Measurements from ENCODE around the gene VASH2. TPM values are rescaled to one million over a fixed set of nuclear protein-coding genes. Genes with fewer than 3 reads are reported as not detected.

VASH2 gene
- total RNA-seq, 1 experiment from 2014 or later: not detected

DNA sequence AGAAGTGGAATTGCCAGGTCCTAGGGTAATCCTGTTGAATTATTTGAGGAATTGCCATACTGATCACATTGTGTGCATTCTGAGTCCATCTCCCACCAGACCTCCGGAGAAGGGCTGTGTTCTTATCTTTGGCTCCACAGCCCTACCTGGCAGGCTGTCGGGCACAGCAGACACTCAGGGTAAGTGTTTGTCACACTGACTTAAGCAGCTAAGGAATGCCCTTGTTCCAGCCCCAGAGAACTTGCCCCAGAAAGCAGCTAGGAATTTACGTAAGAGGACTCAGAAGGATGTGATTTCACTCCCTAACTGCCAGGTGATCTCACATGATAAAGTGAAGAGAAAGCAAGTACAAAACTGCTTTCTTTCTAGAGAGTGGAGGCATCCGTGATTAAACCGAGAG is 21.0 kb downstream of the VASH2 start:
- no TSS peak for BruUV-seq (replicated peaks)
- intact Hi-C loops (cut with micrococcal nuclease): no loop called here
- TF ChIP-seq, protein P1, sequence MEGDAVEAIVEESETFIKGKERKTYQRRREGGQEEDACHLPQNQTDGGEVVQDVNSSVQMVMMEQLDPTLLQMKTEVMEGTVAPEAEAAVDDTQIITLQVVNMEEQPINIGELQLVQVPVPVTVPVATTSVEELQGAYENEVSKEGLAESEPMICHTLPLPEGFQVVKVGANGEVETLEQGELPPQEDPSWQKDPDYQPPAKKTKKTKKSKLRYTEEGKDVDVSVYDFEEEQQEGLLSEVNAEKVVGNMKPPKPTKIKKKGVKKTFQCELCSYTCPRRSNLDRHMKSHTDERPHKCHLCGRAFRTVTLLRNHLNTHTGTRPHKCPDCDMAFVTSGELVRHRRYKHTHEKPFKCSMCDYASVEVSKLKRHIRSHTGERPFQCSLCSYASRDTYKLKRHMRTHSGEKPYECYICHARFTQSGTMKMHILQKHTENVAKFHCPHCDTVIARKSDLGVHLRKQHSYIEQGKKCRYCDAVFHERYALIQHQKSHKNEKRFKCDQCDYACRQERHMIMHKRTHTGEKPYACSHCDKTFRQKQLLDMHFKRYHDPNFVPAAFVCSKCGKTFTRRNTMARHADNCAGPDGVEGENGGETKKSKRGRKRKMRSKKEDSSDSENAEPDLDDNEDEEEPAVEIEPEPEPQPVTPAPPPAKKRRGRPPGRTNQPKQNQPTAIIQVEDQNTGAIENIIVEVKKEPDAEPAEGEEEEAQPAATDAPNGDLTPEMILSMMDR (IDR thresholded peaks at IDR 0.05; ENCODE audit: unreplicated experiment): no peak
- peaks cover 21% of the 10 kb centered on the region for H3K27me3 Mint-ChIP-seq (ENCODE audit: insufficient read depth, unreplicated experiment)
- POLR2A ChIA-PET: interaction anchor here (1.2 to 1.6 kb wide), 2 partner anchors 17 to 114 kb away, joined by 3 to 4 read pairs; partner anchors contain the start of gene FLVCR1
- H3K9me3 Mint-ChIP-seq (ENCODE audit: unreplicated experiment): no peaks in the 10 kb centered on the region
- H3K36me3 Mint-ChIP-seq (ENCODE audit: insufficient read depth, unreplicated experiment): no peaks in the 10 kb centered on the region
- CTCF ChIA-PET: interaction anchor here (1.5 to 2.2 kb wide), 2 partner anchors 24 to 900 kb away, joined by 7 to 15 read pairs; no protein-coding TSS in a partner anchor
- H3K4me3 Mint-ChIP-seq (ENCODE audit: unreplicated experiment): no peak overlapping the region
- no peak for DNase-seq (ENCODE audit: unreplicated experiment)
- H3K27ac Mint-ChIP-seq (ENCODE audit: low read depth, unreplicated experiment): no peak overlapping the region
- no peaks in the 10 kb centered on the region for H3K4me1 Mint-ChIP-seq (ENCODE audit: insufficient read depth, unreplicated experiment)

DNA sequence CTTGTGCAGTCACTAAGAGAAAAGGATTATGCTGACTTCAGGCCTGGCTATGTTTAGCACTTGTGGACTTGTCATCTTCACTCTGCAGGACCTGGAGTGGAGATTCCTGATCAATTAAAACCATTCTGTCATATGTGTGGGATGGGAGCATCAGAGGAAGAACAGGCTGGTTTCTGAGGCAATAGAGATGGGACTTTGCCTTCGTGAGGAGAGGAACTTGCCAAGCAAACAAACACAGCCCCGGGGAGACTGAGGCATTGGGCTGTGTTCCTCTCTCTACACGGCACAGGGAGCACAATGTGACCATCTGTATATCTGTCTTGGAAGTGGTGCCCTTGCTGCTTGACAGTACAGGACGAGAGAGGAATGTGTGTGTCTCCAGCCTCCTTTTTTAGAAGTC is 23.1 kb downstream of the VASH2 start:
- Mint-ChIP-seq H3K4me3 (ENCODE audit: unreplicated experiment) (no peak overlapping the region), H3K36me3 (ENCODE audit: insufficient read depth, unreplicated experiment) (no peaks in the 10 kb centered on the region), H3K4me1 (ENCODE audit: insufficient read depth, unreplicated experiment) (no peaks in the 10 kb centered on the region), H3K27ac (ENCODE audit: low read depth, unreplicated experiment) (no peak overlapping the region), H3K27me3 (ENCODE audit: insufficient read depth, unreplicated experiment) (no peaks in the 10 kb centered on the region), H3K9me3 (ENCODE audit: unreplicated experiment) (no peaks in the 10 kb centered on the region)
- BruUV-seq (replicated peaks): no TSS peak
- intact Hi-C loops (cut with micrococcal nuclease): no loop called here
- CTCF ChIA-PET: interaction anchor here (0.6 to 2.2 kb wide), 4 partner anchors 17 to 995 kb away, joined by 4 to 15 read pairs (median 5); partner anchors contain the start of gene VASH2
- TF ChIP-seq, protein P1 (IDR thresholded peaks at IDR 0.05; ENCODE audit: unreplicated experiment): no peak
- no peak for DNase-seq (ENCODE audit: unreplicated experiment)
- POLR2A ChIA-PET: interaction anchor here (1.0 kb wide), 1 partner anchor 17 kb away, joined by 8 read pairs; no protein-coding TSS in a partner anchor

DNA sequence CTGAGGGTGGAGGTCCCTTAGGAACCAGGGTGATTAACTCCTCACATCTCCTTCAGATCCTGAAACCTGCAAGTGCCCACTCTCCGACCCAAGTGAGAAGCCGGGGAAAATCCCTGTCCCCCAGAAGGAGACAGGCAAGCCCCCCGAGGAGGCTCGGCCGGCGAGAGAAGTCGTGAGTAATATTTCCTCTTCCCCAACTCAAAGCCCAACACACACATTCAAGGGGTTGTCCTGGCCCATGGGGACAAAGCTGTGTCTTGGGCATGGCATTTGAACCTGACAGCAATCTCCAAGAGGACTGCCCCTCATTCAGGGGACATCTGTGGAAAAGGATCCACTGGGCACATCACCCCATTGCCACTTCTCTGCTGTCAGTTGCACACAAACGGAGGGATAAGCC is 23.6 kb downstream of the VASH2 start:
- BruUV-seq (replicated peaks): no TSS peak
- DNase-seq (ENCODE audit: unreplicated experiment): no peak
- ChIA-PET POLR2A (no interaction called here), CTCF (no interaction called here)
- intact Hi-C loops (cut with micrococcal nuclease): no loop called here
- Mint-ChIP-seq H3K27me3 (ENCODE audit: insufficient read depth, unreplicated experiment) (no peaks in the 10 kb centered on the region), H3K36me3 (ENCODE audit: insufficient read depth, unreplicated experiment) (no peaks in the 10 kb centered on the region), H3K4me3 (ENCODE audit: unreplicated experiment) (no peak overlapping the region), H3K9me3 (ENCODE audit: unreplicated experiment) (no peaks in the 10 kb centered on the region), H3K27ac (ENCODE audit: low read depth, unreplicated experiment) (no peak overlapping the region), H3K4me1 (ENCODE audit: insufficient read depth, unreplicated experiment) (no peaks in the 10 kb centered on the region)
- TF ChIP-seq, protein P1 (IDR thresholded peaks at IDR 0.05; ENCODE audit: unreplicated experiment): no peak

DNA sequence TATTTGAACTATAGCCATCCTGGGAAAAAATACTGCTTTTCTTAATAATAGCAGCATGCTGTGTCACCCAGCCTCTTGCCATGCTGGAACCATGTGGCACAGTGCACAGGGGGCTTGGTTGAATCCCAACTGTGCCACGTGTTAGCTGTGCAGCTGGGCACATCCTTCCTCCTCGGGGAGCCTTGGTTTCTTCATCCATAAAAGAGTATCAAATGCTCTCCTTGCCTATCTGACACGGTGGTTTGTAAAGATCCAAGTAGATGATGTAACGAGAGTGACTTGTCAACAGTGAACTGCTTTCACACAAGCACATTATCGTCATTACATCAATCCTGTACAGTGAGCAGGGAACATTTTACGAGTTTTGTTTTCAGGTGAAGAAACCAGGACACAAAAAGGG is 24.4 kb downstream of the VASH2 start:
- intact Hi-C loops (cut with micrococcal nuclease): no loop called here
- ChIA-PET POLR2A (interaction anchor here (0.6 kb wide), 1 partner anchor 34 kb away, joined by 4 read pairs; no protein-coding TSS in a partner anchor), CTCF (no interaction called here)
- no peak overlapping the region for H3K4me3 Mint-ChIP-seq (ENCODE audit: unreplicated experiment)
- no peaks in the 10 kb centered on the region for H3K36me3 Mint-ChIP-seq (ENCODE audit: insufficient read depth, unreplicated experiment)
- TF ChIP-seq, protein P1 (IDR thresholded peaks at IDR 0.05; ENCODE audit: unreplicated experiment): no peak
- H3K27me3 Mint-ChIP-seq (ENCODE audit: insufficient read depth, unreplicated experiment): no peaks in the 10 kb centered on the region
- H3K4me1 Mint-ChIP-seq (ENCODE audit: insufficient read depth, unreplicated experiment): no peaks in the 10 kb centered on the region
- no peak for DNase-seq (ENCODE audit: unreplicated experiment)
- BruUV-seq (replicated peaks): no TSS peak
- no peak overlapping the region for H3K27ac Mint-ChIP-seq (ENCODE audit: low read depth, unreplicated experiment)
- H3K9me3 Mint-ChIP-seq (ENCODE audit: unreplicated experiment): no peaks in the 10 kb centered on the region

Data from MCF 10A (cell line).